ENCODE results near the gene CD79B.
"Not testable (repeated sequence)": the region's sequence is repeated elsewhere in the genome, so short reads cannot be mapped to it uniquely, and the experiment has no call there.

The CD79B gene

GRCh38 chr17:63930951-63931575 is 1.1 kb downstream of the CD79B start:
- DNase-seq, result no peak

- no peak for DNase-seq
Measured at GRCh38 chr17:63929860-63930766, 2.0 kb downstream of the CD79B start.

GRCh38 chr17:63928966-63929695 is 3.0 kb downstream of the CD79B start:
- no peak for DNase-seq

- DNase-seq, result no peak
Measured at GRCh38 chr17:63928172-63928666, 3.9 kb downstream of the CD79B start.

GRCh38 chr17:63927464-63928171 is 4.5 kb downstream of the CD79B start:
- DNase-seq, result no peak

- no peak for DNase-seq
Measured at GRCh38 chr17:63926164-63926563, 6.0 kb downstream of the CD79B start.

GRCh38 chr17:63925615-63926014 is 6.5 kb downstream of the CD79B start:
- DNase-seq, result no peak

GRCh38 chr17:63922402-63922801 is 9.7 kb downstream of the CD79B start:
- not testable (repeated sequence) for DNase-seq

- DNase-seq, result not testable (repeated sequence)
Measured at GRCh38 chr17:63920779-63921178, 11.4 kb downstream of the CD79B start.

- not testable (repeated sequence) for DNase-seq
Measured at GRCh38 chr17:63920050-63920449, 12.1 kb downstream of the CD79B start.

- DNase-seq, result no peak
Measured at GRCh38 chr17:63919311-63919723, 12.8 kb downstream of the CD79B start.

GRCh38 chr17:63918789-63919305 is 13.3 kb downstream of the CD79B start, which contains the start of gene GH1:
GH1 (minus strand) TSS chr17:63918839; CDS start chr17:63918776, 63 bp downstream.
- DNase-seq, result not testable (repeated sequence)

GRCh38 chr17:63918305-63918704 is 13.8 kb downstream of the CD79B start:
- no peak for DNase-seq

- DNase-seq, result no peak
Measured at GRCh38 chr17:63917646-63918045, 14.5 kb downstream of the CD79B start.

- DNase-seq, result not testable (repeated sequence)
Measured at GRCh38 chr17:63917206-63917605, 14.9 kb downstream of the CD79B start.

- DNase-seq, result no peak
Measured at GRCh38 chr17:63916566-63917185, 15.5 kb downstream of the CD79B start.

- not testable (repeated sequence) for DNase-seq
Measured at GRCh38 chr17:63915753-63916152, 16.4 kb downstream of the CD79B start.

GRCh38 chr17:63914471-63914870 is 17.7 kb downstream of the CD79B start:
- no peak for DNase-seq

GRCh38 chr17:63911657-63912100 is 20.5 kb downstream of the CD79B start:
- DNase-seq, result no peak

GRCh38 chr17:63911041-63911635 is 21.0 kb downstream of the CD79B start, which contains the start of gene CSHL1:
CSHL1 (minus strand) TSS chr17:63911258; CDS start chr17:63911196, 62 bp downstream.
- no peak for DNase-seq

- DNase-seq, result no peak
Measured at GRCh38 chr17:63910096-63910495, 22.0 kb downstream of the CD79B start.
